Thyroid gland (tissue), 4 donors: ENCODE measurements around the gene RFX2.

Experiments
- CTCF ChIP-seq, 6 experiments: fragments of 200-600 bp in 3 of 6; fragments of 450-650 bp in 3 of 6; sonication (generic) in 3 of 6; IDR thresholded peaks; one replicate each; pipeline ENCODE4 v1.5.1; 2016 to 2019; ENCODE audit warnings: antibody characterized with exemption in 6 of 6, mild to moderate bottlenecking in 2 of 6, inconsistent platforms in 1 of 6, moderate library complexity in 1 of 6
- POLR2A ChIP-seq, 2 donors: fragments of 450-650 bp; IDR thresholded peaks; one replicate each; pipeline ENCODE4 v1.6.1; 2017; ENCODE audit warnings: antibody characterized with exemption in 2 of 2, mild to moderate bottlenecking in 2 of 2, moderate library complexity in 1 of 2

DNA sequence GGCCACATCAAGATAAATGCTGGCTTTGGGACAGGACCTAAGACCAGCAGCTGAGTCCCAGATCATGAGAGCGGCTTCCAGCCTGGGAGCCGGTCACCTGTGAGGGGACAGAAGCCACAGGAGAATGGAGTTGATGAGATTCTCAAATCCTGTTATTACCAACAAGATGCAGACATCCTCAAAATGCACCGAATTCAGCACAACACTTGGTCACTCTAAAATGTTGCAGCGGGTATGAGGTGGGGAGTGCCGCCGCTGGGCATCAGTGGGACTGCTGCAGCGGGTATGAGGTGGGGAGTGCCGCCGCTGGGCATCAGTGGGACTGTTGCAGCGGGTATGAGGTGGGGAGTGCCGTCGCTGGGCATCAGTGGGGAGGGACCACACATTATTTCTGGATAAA is 153.6 kb downstream of the RFX2 start:
- TF ChIP-seq CTCF (IDR thresholded peaks at IDR 0.05), result no peak
- TF ChIP-seq POLR2A (IDR thresholded peaks at IDR 0.05), result no peak
